Measurements from ENCODE around the gene ZER1. TPM values are rescaled to one million over a fixed set of nuclear protein-coding genes. Genes with fewer than 3 reads are reported as not detected.

Gene ZER1
- total RNA-seq, 2 experiments from 2014 or later = 11.0 to 15.1 TPM

DNA sequence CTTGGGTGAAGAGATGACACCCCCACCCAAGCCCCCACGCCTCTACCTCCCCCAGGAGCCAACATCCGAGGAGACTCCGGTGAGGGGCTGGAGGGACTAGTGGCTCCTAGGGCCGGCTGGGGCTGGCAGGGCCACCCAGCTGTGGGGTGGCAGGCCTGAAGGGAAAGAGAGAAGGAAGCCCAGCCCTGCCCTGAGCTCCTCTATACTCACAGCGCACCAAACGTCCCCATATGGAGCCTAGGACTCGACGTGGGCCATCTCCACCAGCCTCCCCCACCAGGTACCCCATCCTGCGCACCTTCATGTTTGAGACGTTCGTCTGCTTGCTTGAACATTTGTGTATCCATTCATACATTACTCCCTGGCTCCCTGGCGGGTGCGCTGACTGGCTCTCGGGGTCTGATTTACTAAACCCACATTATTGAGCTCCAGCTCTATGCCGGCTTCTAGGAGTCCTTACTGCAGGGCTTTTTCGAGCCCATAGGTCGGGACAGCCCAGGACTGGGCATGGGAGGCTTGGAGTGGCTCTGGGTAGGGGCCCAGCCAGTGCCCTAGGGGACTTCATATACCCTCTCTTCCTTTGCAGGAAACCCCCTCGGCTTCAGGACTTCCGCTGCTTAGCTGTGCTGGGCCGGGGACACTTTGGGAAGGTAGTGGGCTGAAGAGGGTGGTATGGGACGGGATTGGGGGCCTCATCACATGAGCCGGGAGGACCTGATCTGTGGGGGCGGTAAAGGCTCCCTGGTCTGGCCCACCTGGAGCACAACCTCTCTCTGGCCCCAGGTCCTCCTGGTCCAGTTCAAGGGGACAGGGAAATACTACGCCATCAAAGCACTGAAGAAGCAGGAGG, 56.9 kb downstream of the ZER1 start:
- no peak overlapping the region for H2AFZ ChIP-seq (ENCODE audit: low read length)
- H3K27ac ChIP-seq (ENCODE audit: low read depth, low read length, poor library complexity, severe bottlenecking) = no peak overlapping the region
- TF ChIP-seq, protein P1, sequence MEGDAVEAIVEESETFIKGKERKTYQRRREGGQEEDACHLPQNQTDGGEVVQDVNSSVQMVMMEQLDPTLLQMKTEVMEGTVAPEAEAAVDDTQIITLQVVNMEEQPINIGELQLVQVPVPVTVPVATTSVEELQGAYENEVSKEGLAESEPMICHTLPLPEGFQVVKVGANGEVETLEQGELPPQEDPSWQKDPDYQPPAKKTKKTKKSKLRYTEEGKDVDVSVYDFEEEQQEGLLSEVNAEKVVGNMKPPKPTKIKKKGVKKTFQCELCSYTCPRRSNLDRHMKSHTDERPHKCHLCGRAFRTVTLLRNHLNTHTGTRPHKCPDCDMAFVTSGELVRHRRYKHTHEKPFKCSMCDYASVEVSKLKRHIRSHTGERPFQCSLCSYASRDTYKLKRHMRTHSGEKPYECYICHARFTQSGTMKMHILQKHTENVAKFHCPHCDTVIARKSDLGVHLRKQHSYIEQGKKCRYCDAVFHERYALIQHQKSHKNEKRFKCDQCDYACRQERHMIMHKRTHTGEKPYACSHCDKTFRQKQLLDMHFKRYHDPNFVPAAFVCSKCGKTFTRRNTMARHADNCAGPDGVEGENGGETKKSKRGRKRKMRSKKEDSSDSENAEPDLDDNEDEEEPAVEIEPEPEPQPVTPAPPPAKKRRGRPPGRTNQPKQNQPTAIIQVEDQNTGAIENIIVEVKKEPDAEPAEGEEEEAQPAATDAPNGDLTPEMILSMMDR (conservative IDR thresholded peaks at IDR 0.05; ENCODE audit: low read length) = no peak
- no peak for TF ChIP-seq EZH2phosphoT487 (IDR thresholded peaks at IDR 0.05; ENCODE audit: borderline replicate concordance, low read depth, low read length)
- no peaks in the 10 kb centered on the region for H3K79me2 ChIP-seq (ENCODE audit: insufficient read depth, low read depth, low read length)
- no peaks in the 10 kb centered on the region for H3K4me1 ChIP-seq (ENCODE audit: insufficient read depth, low read length, poor library complexity, severe bottlenecking)
- no peaks in the 10 kb centered on the region for H3K9me3 ChIP-seq (ENCODE audit: low read length)
- H3K4me3 ChIP-seq (ENCODE audit: low read depth, low read length, poor library complexity, severe bottlenecking) = no peak overlapping the region
- no peaks in the 10 kb centered on the region for H4K20me1 ChIP-seq (ENCODE audit: insufficient read depth, low read length)
- no peaks in the 10 kb centered on the region for H3K36me3 ChIP-seq (ENCODE audit: insufficient read depth, low read length)
- BruUV-seq (replicated peaks) = no TSS peak
- H3K9me2 ChIP-seq (ENCODE audit: insufficient read depth, low read length) = no peaks in the 10 kb centered on the region
- intact Hi-C loops (cut with micrococcal nuclease; ENCODE audit: unreplicated experiment) = no loop called here
- H3K4me2 ChIP-seq (ENCODE audit: low read length) = no peak overlapping the region
- CTCF ChIA-PET (ENCODE audit: unreplicated experiment) = no interaction called here
- POLR2A ChIA-PET = interaction anchor here (1.7 kb wide), 1 partner anchor 10 kb away, joined by 8 read pairs; no protein-coding TSS in a partner anchor
- DNase-seq (ENCODE audit: low spot score) = no peak

DNA sequence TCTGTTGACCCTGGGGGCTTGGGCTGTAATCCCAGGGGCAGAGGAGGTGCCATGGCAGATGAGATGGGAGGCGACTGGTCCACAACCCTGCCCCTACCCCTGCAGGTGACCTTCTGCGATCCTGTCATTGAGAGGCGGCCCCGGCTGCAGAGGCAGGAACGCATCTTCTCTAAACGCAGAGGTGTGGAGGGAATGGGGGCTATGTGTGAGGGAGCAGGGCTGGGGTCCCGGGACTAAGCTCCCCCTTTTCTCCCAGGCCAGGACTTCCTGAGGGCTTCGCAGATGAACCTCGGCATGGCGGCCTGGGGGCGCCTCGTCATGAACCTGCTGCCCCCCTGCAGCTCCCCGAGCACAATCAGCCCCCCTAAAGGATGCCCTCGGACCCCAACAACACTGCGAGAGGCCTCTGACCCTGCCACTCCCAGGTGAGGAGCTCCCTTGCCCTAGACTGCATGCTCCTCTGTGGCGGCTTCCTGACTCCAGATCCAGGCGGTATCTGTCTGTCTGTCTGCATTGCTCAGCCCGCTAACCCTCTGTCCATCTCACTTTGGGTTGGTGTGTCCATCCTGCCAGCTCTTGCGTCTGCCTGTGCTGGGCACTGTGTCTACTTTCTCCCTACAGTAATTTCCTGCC, 57.7 kb downstream of the ZER1 start:
- no peak overlapping the region for H3K4me2 ChIP-seq (ENCODE audit: low read length)
- intact Hi-C loops (cut with micrococcal nuclease; ENCODE audit: unreplicated experiment) = no loop called here
- H3K9me2 ChIP-seq (ENCODE audit: insufficient read depth, low read length) = no peaks in the 10 kb centered on the region
- no peak overlapping the region for H2AFZ ChIP-seq (ENCODE audit: low read length)
- no peaks in the 10 kb centered on the region for H3K4me1 ChIP-seq (ENCODE audit: insufficient read depth, low read length, poor library complexity, severe bottlenecking)
- no peaks in the 10 kb centered on the region for H3K79me2 ChIP-seq (ENCODE audit: insufficient read depth, low read depth, low read length)
- no TSS peak for BruUV-seq (replicated peaks)
- no peak overlapping the region for H3K27ac ChIP-seq (ENCODE audit: low read depth, low read length, poor library complexity, severe bottlenecking)
- no peaks in the 10 kb centered on the region for H3K9me3 ChIP-seq (ENCODE audit: low read length)
- no peak overlapping the region for H3K4me3 ChIP-seq (ENCODE audit: low read depth, low read length, poor library complexity, severe bottlenecking)
- no peak for TF ChIP-seq EZH2phosphoT487 (IDR thresholded peaks at IDR 0.05; ENCODE audit: borderline replicate concordance, low read depth, low read length)
- TF ChIP-seq, protein P1 (conservative IDR thresholded peaks at IDR 0.05; ENCODE audit: low read length) = no peak
- no peaks in the 10 kb centered on the region for H3K36me3 ChIP-seq (ENCODE audit: insufficient read depth, low read length)
- POLR2A ChIA-PET = no interaction called here
- H4K20me1 ChIP-seq (ENCODE audit: insufficient read depth, low read length) = no peaks in the 10 kb centered on the region
- CTCF ChIA-PET (ENCODE audit: unreplicated experiment) = no interaction called here
- no peak for DNase-seq (ENCODE audit: low spot score)

DNA sequence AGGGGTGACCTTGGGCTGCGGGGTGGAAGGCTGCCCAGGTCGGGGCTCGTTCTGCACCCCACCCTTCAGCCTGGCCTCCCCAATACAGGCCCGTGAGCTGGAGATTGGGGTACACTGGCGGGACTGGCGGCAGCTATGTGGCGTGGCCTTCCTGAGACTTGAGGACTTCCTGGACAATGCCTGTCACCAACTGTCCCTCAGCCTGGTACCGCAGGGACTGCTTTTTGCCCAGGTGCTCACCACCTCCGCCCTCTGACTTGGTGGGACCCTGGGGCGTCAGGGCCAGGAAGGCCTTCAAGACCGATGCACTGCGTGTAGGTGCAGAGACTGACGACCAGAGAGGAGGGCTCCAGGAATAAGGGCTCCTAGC, 58.3 kb downstream of the ZER1 start:
- Histone ChIP-seq H3K79me2 (ENCODE audit: insufficient read depth, low read depth, low read length) (no peaks in the 10 kb centered on the region), H3K36me3 (ENCODE audit: insufficient read depth, low read length) (no peaks in the 10 kb centered on the region), H4K20me1 (ENCODE audit: insufficient read depth, low read length) (no peaks in the 10 kb centered on the region), H3K27ac (ENCODE audit: low read depth, low read length, poor library complexity, severe bottlenecking) (no peak overlapping the region), H3K4me1 (ENCODE audit: insufficient read depth, low read length, poor library complexity, severe bottlenecking) (no peaks in the 10 kb centered on the region), H3K4me3 (ENCODE audit: low read depth, low read length, poor library complexity, severe bottlenecking) (no peak overlapping the region), H2AFZ (ENCODE audit: low read length) (no peak overlapping the region), H3K4me2 (ENCODE audit: low read length) (no peak overlapping the region), H3K9me2 (ENCODE audit: insufficient read depth, low read length) (no peaks in the 10 kb centered on the region), H3K9me3 (ENCODE audit: low read length) (no peaks in the 10 kb centered on the region)
- BruUV-seq (replicated peaks) = no TSS peak
- no peak for DNase-seq (ENCODE audit: low spot score)
- TF ChIP-seq, protein P1 (conservative IDR thresholded peaks at IDR 0.05; ENCODE audit: low read length) = no peak
- no peak for TF ChIP-seq EZH2phosphoT487 (IDR thresholded peaks at IDR 0.05; ENCODE audit: borderline replicate concordance, low read depth, low read length)
- POLR2A ChIA-PET = no interaction called here
- intact Hi-C loops (cut with micrococcal nuclease; ENCODE audit: unreplicated experiment) = no loop called here
- CTCF ChIA-PET (ENCODE audit: unreplicated experiment) = no interaction called here

Measured in OCI-LY7 (cell line).